Loucy (cell line): ENCODE data around the gene IREB2.

Experiments
- EZH2phosphoT487 ChIP-seq: fragments of 200-600 bp; IDR thresholded peaks from 2 replicates; pipeline ENCODE4 v1.6.1; 2018; ENCODE audit warnings: antibody characterized with exemption, mild to moderate bottlenecking, moderate library complexity, borderline replicate concordance
- TF ChIP-seq, protein P1 (sequence below): fragments of 200-600 bp; sonication (generic); conservative IDR thresholded peaks from 2 replicates; pipeline ENCODE4 v1.5.1; 2014; ENCODE audit warnings: mild to moderate bottlenecking, antibody characterized with exemption, low read length

DNA sequence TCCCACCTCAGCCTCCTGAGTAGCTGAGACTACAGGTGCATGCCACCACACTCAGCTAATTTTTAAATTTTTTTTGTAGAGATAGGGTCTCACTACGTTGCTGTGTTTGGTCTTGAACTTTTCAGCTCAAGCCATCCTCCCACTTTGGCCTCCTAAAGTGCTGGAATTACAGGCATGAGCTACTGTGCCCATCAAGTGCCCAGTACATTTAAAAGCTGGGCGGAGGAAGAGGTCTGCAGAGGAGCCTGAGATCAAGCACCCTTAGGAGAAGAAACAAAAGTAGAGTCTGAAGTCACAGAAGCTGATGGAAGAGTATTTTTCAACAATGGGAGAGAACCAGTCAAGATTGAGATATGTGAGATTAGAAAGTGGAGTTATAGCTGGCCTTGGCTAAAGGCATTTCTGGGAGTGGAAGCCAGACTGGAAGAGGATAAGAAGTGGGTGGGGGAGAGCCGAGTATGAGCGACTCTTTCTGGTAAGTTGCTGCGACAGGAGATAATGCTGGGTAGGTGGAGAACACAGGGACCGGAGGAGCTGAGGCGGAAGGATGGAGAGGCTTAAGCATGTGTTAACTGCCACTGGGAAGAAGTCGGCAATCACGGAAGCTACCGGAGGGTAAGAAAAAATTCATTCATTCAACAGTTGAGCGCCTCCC lies 782 bp upstream of the IREB2 start:
- TF ChIP-seq, protein P1, sequence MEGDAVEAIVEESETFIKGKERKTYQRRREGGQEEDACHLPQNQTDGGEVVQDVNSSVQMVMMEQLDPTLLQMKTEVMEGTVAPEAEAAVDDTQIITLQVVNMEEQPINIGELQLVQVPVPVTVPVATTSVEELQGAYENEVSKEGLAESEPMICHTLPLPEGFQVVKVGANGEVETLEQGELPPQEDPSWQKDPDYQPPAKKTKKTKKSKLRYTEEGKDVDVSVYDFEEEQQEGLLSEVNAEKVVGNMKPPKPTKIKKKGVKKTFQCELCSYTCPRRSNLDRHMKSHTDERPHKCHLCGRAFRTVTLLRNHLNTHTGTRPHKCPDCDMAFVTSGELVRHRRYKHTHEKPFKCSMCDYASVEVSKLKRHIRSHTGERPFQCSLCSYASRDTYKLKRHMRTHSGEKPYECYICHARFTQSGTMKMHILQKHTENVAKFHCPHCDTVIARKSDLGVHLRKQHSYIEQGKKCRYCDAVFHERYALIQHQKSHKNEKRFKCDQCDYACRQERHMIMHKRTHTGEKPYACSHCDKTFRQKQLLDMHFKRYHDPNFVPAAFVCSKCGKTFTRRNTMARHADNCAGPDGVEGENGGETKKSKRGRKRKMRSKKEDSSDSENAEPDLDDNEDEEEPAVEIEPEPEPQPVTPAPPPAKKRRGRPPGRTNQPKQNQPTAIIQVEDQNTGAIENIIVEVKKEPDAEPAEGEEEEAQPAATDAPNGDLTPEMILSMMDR, result no peak
- no peak for TF ChIP-seq EZH2phosphoT487
